Vagina (tissue), 2 donors: ENCODE results near the gene MPST.

ENCODE experiments used
- POLR2A ChIP-seq, 2 donors: fragments of 450-650 bp; IDR thresholded peaks; one replicate each; pipeline ENCODE4 v1.6.1; 2017; ENCODE audit warnings: antibody characterized with exemption in 2 of 2, mild to moderate bottlenecking in 2 of 2, moderate library complexity in 2 of 2
- POLR2AphosphoS5 ChIP-seq, 2 donors: sonication (generic); formaldehyde crosslinking; IDR thresholded peaks; one replicate each; pipeline ENCODE4 v1.9.0; 2017; ENCODE audit warnings: antibody characterized with exemption in 2 of 2, mild to moderate bottlenecking in 2 of 2, low read depth in 1 of 2; ENCODE audit not compliant: insufficient read depth in 1 of 2
- TF ChIP-seq, protein P1 (sequence below), 3 experiments: fragments of 450-650 bp in 2 of 3; fragments of 200-600 bp in 1 of 3; sonication (generic) in 1 of 3; IDR thresholded peaks; one replicate each; pipeline ENCODE4 v1.5.1; 2017 to 2019; ENCODE audit warnings: antibody characterized with exemption in 3 of 3, mild to moderate bottlenecking in 2 of 3, moderate library complexity in 2 of 3

- TF ChIP-seq, protein P1, sequence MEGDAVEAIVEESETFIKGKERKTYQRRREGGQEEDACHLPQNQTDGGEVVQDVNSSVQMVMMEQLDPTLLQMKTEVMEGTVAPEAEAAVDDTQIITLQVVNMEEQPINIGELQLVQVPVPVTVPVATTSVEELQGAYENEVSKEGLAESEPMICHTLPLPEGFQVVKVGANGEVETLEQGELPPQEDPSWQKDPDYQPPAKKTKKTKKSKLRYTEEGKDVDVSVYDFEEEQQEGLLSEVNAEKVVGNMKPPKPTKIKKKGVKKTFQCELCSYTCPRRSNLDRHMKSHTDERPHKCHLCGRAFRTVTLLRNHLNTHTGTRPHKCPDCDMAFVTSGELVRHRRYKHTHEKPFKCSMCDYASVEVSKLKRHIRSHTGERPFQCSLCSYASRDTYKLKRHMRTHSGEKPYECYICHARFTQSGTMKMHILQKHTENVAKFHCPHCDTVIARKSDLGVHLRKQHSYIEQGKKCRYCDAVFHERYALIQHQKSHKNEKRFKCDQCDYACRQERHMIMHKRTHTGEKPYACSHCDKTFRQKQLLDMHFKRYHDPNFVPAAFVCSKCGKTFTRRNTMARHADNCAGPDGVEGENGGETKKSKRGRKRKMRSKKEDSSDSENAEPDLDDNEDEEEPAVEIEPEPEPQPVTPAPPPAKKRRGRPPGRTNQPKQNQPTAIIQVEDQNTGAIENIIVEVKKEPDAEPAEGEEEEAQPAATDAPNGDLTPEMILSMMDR (IDR thresholded peaks at IDR 0.05), result no peak
- TF ChIP-seq POLR2A (IDR thresholded peaks at IDR 0.05), result no peak
- no peak for TF ChIP-seq POLR2AphosphoS5 (IDR thresholded peaks at IDR 0.05; ENCODE audit: insufficient read depth in 1 of 2, low read depth in 1 of 2)
Observed at GRCh38 chr22:37052386-37053309, 33.1 kb downstream of the MPST start.
